Measurements from ENCODE around the gene DUS2.

Gene DUS2

DNA sequence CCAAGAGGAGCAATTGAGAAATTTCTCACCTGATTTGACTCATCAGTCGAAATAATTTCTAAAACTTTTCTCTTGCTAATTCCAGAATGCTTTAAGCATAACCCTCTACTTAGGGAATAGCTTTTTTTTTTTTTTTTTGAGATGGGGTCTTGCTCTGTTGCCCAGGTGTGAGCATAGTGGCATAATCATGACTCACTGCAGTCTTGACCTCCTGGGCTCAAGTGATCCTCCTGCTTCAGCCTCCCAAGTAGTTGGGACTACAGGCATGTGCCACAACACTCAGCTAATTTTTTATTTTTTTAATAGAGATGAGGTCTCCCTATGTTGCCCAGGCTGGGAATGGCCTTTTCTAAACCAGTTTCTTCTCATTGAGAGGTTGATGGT, 48.4 kb downstream of the DUS2 start:
- TF ChIP-seq, protein P1, sequence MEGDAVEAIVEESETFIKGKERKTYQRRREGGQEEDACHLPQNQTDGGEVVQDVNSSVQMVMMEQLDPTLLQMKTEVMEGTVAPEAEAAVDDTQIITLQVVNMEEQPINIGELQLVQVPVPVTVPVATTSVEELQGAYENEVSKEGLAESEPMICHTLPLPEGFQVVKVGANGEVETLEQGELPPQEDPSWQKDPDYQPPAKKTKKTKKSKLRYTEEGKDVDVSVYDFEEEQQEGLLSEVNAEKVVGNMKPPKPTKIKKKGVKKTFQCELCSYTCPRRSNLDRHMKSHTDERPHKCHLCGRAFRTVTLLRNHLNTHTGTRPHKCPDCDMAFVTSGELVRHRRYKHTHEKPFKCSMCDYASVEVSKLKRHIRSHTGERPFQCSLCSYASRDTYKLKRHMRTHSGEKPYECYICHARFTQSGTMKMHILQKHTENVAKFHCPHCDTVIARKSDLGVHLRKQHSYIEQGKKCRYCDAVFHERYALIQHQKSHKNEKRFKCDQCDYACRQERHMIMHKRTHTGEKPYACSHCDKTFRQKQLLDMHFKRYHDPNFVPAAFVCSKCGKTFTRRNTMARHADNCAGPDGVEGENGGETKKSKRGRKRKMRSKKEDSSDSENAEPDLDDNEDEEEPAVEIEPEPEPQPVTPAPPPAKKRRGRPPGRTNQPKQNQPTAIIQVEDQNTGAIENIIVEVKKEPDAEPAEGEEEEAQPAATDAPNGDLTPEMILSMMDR (IDR thresholded peaks at IDR 0.05), result no peak

DNA sequence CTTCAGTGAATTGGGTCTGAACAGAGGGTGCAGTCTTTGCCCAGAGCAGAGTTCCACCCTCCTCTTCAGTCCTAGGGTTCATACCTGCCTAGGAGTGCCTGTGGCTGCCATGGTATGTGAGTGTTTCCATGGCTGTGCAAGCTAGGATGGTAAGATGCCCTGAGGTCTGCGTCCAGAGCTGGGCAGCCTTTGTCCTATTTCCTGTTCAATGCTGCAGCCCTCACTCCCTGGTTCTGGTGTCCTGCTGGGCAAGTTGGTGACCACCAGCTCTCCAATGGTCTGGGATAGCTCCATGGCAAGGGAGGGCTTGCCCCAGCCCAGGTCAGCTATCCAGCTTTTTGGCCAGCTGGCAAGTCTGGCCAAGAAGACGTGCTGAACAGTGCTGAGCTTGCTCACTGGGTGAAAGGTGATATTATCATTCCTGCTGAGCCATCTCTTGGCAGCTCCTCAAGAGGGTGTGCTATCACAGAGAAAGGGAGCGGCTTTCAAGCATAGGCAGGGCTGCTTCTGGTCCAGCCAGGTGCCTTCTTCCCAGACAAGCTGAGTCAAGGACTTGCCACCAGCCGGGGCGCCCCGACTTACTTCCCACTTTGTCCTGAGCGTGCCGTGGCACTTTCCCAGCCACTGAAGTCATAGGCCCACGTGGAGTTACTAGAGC, 49.1 kb downstream of the DUS2 start:
- TF ChIP-seq, protein P1 (IDR thresholded peaks at IDR 0.05), result no peak

DNA sequence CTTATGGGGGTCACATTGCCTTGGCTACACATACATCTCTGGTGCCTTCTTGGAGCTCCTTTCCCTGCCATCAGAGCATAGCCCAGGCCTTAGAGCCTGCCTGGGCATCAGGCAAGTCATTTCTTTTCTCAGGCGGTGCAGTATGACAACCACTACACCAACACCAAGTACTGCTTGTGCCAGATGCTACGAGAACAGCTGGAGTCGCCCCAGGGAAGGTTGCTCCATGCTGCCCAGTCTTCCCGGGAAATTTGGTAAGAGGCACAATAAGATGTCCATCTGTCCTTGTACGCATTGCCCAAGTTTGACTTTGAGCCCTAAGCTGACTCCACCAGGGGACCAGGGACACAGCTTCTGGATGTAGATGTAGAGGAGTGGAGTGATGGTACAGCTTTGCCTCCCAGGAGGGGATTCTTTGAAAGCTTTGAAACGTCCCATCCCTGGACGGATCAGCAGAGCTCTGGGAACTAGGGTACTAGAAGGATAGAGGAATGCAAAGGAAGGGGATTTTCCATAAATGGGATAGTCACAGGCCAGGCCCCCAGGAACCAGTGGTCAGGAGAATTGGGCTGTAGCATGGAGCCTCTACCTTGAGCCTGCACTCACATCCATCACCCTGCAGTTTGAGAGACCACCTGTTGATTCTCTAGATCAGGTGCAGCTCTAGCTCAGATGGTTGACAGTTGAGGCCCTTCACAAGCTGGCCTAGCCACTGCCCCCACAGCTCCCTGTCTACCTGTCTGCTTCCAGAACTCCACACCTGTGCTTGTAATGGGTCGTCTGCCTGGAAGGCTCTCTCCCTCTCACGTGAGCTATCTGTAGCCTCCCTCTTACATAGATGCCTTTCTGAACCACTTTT, 51.0 kb downstream of the DUS2 start:
- TF ChIP-seq, protein P1 (IDR thresholded peaks at IDR 0.05), result no peak

DNA sequence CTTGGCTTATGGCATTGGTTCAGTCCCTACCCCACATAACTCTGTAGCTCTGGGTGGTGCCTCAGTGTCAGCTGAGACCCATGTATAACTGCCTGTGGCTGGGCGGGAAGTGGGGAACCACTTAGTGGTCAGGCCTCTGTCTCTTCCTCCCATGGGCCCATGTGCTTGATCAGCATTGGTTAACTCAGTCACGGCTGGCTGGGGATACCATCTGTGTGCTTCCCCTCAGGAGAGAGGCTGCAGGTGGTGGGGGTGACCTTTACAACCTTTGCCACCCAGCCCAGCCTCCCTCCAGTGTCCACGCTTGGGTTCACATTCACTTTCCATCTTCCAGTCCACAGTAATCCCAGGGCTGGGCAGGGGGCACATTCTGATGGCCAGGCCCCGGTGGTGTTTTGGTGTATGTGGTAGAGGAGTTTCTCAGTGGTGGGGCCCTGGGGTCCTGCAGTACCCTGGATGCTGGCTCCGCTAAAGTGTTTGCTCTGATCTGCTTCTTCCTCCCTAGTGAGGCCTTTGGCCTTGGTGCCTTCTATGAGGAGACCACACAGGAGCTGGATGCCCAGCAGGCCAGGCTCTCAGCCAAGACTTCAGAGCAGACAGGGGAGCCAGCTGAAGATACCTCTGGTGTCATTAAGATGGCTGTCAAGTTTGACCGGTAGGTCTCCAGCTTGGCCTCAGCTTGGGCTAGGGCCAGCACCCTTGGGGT, 51.9 kb downstream of the DUS2 start:
- TF ChIP-seq, protein P1 (IDR thresholded peaks at IDR 0.05), result no peak

DNA sequence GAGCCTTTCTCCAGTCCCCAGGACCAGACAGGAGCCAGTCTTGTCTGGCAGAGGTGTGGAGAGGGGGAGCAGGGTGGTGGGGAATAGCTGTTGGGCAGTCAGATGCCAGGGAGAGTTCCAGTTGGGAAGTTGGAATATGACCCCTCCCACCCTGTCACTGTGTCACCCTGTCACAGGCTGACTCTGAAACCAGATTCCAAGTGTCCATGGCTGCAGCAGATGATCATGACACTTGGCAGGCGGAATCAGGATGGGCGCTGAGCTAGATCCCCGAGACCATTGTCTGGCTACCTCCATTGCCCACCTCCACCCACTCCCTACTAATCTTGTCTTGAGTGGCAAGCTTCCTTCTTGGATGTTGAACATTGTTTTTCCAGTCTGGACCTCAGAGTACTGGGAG, 52.9 kb downstream of the DUS2 start:
- TF ChIP-seq, protein P1 (IDR thresholded peaks at IDR 0.05), result no peak

DNA sequence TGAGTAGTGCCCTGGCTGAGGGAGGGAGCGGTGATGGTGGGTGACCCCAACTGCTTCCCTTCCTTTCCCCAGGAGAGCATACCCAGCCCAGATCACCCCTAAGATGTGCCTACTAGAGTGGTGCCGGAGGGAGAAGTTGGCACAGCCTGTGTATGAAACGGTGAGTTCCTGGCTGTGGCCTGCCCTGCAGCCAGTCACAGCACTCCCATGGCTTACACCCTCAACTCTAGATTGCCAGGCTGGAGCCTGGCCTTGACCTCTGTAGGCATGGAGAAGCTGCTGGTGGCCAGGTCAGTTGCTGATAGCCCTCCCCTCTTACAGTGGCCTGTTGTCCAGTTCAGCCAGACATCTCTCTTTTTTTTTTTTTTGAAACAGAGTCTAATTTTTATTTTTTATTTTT, 53.5 kb downstream of the DUS2 start:
- TF ChIP-seq, protein P1 (IDR thresholded peaks at IDR 0.05), result no peak

DNA sequence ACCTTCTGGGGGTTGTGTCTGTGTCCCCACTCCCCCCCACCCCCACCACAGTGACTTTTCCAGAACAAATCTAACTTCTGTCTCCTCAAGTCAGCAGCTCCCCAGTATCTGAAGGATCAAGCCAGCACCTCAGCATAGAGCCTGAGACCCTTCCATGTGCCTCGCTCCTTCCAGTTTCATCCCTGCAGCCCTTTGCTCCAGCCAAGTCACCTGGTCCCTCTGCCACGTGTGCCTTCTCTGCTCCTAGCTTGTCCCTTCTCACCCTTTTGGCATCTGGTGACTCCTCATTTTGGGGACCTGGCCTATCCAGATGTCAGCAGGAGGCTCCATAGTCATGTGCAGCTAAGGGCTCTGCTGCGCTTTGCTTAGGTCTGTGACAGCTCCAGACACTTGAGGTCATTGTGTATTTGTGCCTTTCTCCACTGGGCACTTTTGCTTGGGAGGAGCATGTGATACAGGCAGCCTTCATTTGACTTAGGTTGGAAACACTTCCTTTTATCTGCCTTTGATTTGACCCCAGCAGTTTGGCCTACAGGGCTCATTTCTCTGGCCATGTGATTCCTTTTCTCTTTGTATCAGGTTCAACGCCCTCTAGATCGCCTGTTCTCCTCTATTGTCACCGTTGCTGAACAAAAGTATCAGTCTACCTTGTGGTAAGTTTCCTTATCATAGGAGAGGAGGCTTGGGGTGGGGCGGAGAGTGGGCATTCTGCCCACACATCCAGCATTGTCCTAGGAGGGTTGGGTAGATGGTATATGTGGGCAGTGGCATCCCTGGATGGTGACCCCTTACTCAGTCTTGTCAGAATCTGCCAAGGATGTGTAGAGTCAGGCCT, 55.0 kb downstream of the DUS2 start:
- TF ChIP-seq, protein P1 (IDR thresholded peaks at IDR 0.05), result no peak

All from LNCAP (cell line).